Panc1 (cell line): ENCODE measurements around the gene LASP1.

Experiments
- CTCF ChIP-seq: fragments of 450-650 bp; IDR thresholded peaks from 2 replicates; pipeline ENCODE4 v1.5.1; 2017; ENCODE audit warnings: mild to moderate bottlenecking
- POLR2AphosphoS5 ChIP-seq: IDR thresholded peaks from 2 replicates; pipeline ENCODE4 v1.6.1; 2012; ENCODE audit warnings: mild to moderate bottlenecking, low read depth, low read length, moderate library complexity
- REST ChIP-seq, 2 experiments: IDR thresholded peaks; 2 replicates each; pipeline ENCODE4 v1.6.1; 2011 to 2012; ENCODE audit warnings: low read depth in 2 of 2, control low read depth in 1 of 2, low read length in 1 of 2, mild to moderate bottlenecking in 1 of 2, moderate library complexity in 1 of 2; ENCODE audit not compliant: insufficient read depth in 1 of 2
- SIN3A ChIP-seq: IDR thresholded peaks from 2 replicates; pipeline ENCODE4 v1.6.1; 2012; ENCODE audit warnings: low read depth, mild to moderate bottlenecking, low read length, moderate library complexity, borderline replicate concordance; ENCODE audit not compliant: insufficient read depth
- TCF7L2 ChIP-seq: IDR thresholded peaks from 2 replicates; pipeline ENCODE4 v1.6.1; 2011; ENCODE audit warnings: mild to moderate bottlenecking, low read depth, low read length, inconsistent platforms

GRCh38 chr17:38916771-38917170 is 46.9 kb downstream of the LASP1 start:
- no peak for TF ChIP-seq CTCF
- no peak for TF ChIP-seq POLR2AphosphoS5
- no peak for TF ChIP-seq REST (IDR thresholded peaks at IDR 0.05; ENCODE audit: insufficient read depth in 1 of 2, low read depth in 2 of 2, low read length in 1 of 2)
- no peak for TF ChIP-seq TCF7L2
- TF ChIP-seq SIN3A, result no peak
